ENCODE data around the gene GJB3.

GRCh38 chr1:34808051-34808810 is 27.2 kb downstream of the GJB3 start:
- TF ChIP-seq CTCF (IDR thresholded peaks at IDR 0.05) = no peak
- TF ChIP-seq POLR2A (IDR thresholded peaks at IDR 0.05) = no peak

Measured in lower leg skin (tissue), 3 donors.